Measurements from ENCODE around the gene APOBEC3B. TPM values are rescaled to one million over a fixed set of nuclear protein-coding genes. Genes with fewer than 3 reads are reported as not detected.

Gene APOBEC3B
- total and polyA plus RNA-seq, 9 of the 15 experiments (the other 6 are each of a cell fraction or from before 2014, with no cell fraction given) = 5.9 to 166 (median 43.2) TPM

DNA sequence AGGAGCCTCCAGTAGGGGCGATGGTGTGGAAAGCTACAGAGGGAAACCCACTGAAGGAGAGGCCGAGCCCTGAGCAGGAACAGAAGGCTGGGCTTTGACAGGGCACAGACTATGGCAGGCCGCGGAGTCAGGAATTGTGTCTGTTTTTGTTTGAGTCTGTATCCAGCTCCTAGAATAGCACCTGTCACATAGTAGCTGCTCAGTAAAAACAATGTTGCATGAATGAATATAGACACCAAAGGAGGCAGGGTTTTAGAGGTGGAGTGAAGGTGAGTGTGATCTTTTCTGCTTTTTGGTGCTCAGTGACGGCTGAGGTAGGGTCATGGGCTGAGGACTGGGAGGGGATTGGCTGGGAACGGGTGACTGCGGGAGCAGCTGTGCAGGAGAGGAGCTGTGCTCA, 43.2 kb upstream of the APOBEC3B start:
- ChIA-PET POLR2A (interaction anchor here (1.4 kb wide), 1 partner anchor 10 kb away, joined by 3 read pairs; no protein-coding TSS in a partner anchor), CTCF (ENCODE audit: low intra/inter-chr PET ratio) (no interaction called here)
- Histone ChIP-seq H3K9ac (ENCODE audit: insufficient read depth in 1 of 2, low read depth in 2 of 2, low read length in 2 of 2) (no peak overlapping the region), H3K27me3 (ENCODE audit: control insufficient read depth in 2 of 2, insufficient read depth in 2 of 2, low read length in 2 of 2) (peaks cover 2 to 43% of the 10 kb centered on the region in 2 experiments; a peak in 4 of 5 replicates), H3K9me3 (replicated peaks; ENCODE audit: control insufficient read depth, insufficient read depth, low read depth, low read length) (no peaks in the 10 kb centered on the region), H3K4me1 (replicated peaks in 1 of 2; ENCODE audit: control insufficient read depth in 2 of 2, insufficient read depth in 2 of 2, low read length in 2 of 2) (peaks cover 0 to 3% of the 10 kb centered on the region in 2 experiments; a peak in 3 of 5 replicates), H3K4me3 (no peak overlapping the region), H3K36me3 (ENCODE audit: control insufficient read depth, insufficient read depth, low read length) (no peaks in the 10 kb centered on the region), H4K20me1 (replicated peaks; ENCODE audit: control insufficient read depth, insufficient read depth, low read length) (no peaks in the 10 kb centered on the region), H2AFZ (ENCODE audit: low read depth, low read length) (no peak overlapping the region), H3K27ac (ENCODE audit: extremely low read depth, low read depth, low read length) (no peak overlapping the region), H3K9me1 (ENCODE audit: control insufficient read depth, insufficient read depth, low read length) (no peaks in the 10 kb centered on the region), H3K4me2 (ENCODE audit: insufficient read depth, low read length) (no peak overlapping the region), H3K79me2 (ENCODE audit: control insufficient read depth, insufficient read depth, low read length) (no peaks in the 10 kb centered on the region)
- ATAC-seq = no peak
- 42% methylated on average over 7 of the region's 7 CpGs for WGBS (ENCODE audit: insufficient coverage, low coverage, missing lambda C conversion rate)
- no peak for DNase-seq (ENCODE audit: extremely low read depth in 1 of 4, low spot score in 3 of 4)
- BruUV-seq (replicated peaks) = no TSS peak
- in situ Hi-C loops (cut with MboI) = no loop called here
- FAIRE-seq = no peak
- intact Hi-C loops (cut with micrococcal nuclease) = no loop called here
- no peak for TF ChIP-seq RBFOX2 (IDR thresholded peaks at IDR 0.05; ENCODE audit: low read depth, low read length)
- TF ChIP-seq EWSR1 (IDR thresholded peaks at IDR 0.05; ENCODE audit: borderline replicate concordance, low read depth, partially characterized antibody) = no peak
- TF ChIP-seq NFIX (CRISPR knock-in tag; IDR thresholded peaks at IDR 0.05; ENCODE audit: low read depth) = no peak
- no peak for TF ChIP-seq SMAD3 (CRISPR knock-in tag; conservative IDR thresholded peaks at IDR 0.05)
- no peak for TF ChIP-seq RB1 (IDR thresholded peaks at IDR 0.05; ENCODE audit: low read depth)
- TF ChIP-seq, protein P1, sequence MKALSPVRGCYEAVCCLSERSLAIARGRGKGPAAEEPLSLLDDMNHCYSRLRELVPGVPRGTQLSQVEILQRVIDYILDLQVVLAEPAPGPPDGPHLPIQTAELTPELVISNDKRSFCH (CRISPR knock-in tag; IDR thresholded peaks at IDR 0.05) = no peak
- TF ChIP-seq, protein P1 (tag; IDR thresholded peaks at IDR 0.05) = no peak
- TF ChIP-seq ZNF124 (CRISPR knock-in tag; IDR thresholded peaks at IDR 0.05) = no peak
- TF ChIP-seq TCF3 (CRISPR knock-in tag; IDR thresholded peaks at IDR 0.05) = no peak
- TF ChIP-seq SETDB1 (IDR thresholded peaks at IDR 0.05; ENCODE audit: low read length) = no peak
- no peak for TF ChIP-seq HEY1 (CRISPR knock-in tag; IDR thresholded peaks at IDR 0.05; ENCODE audit: borderline replicate concordance)
- TF ChIP-seq, protein P2, sequence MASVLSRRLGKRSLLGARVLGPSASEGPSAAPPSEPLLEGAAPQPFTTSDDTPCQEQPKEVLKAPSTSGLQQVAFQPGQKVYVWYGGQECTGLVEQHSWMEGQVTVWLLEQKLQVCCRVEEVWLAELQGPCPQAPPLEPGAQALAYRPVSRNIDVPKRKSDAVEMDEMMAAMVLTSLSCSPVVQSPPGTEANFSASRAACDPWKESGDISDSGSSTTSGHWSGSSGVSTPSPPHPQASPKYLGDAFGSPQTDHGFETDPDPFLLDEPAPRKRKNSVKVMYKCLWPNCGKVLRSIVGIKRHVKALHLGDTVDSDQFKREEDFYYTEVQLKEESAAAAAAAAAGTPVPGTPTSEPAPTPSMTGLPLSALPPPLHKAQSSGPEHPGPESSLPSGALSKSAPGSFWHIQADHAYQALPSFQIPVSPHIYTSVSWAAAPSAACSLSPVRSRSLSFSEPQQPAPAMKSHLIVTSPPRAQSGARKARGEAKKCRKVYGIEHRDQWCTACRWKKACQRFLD (CRISPR knock-in tag; IDR thresholded peaks at IDR 0.05) = no peak
- TF ChIP-seq, protein P3, sequence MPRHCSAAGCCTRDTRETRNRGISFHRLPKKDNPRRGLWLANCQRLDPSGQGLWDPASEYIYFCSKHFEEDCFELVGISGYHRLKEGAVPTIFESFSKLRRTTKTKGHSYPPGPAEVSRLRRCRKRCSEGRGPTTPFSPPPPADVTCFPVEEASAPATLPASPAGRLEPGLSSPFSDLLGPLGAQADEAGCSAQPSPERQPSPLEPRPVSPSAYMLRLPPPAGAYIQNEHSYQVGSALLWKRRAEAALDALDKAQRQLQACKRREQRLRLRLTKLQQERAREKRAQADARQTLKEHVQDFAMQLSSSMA (CRISPR knock-in tag; IDR thresholded peaks at IDR 0.05) = no peak
- TF ChIP-seq COPS2 (conservative IDR thresholded peaks at IDR 0.05) = no peak
- TF ChIP-seq, protein P4, sequence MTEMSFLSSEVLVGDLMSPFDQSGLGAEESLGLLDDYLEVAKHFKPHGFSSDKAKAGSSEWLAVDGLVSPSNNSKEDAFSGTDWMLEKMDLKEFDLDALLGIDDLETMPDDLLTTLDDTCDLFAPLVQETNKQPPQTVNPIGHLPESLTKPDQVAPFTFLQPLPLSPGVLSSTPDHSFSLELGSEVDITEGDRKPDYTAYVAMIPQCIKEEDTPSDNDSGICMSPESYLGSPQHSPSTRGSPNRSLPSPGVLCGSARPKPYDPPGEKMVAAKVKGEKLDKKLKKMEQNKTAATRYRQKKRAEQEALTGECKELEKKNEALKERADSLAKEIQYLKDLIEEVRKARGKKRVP (CRISPR knock-in tag; IDR thresholded peaks at IDR 0.05) = no peak
- no peak for TF ChIP-seq ZNF23 (CRISPR knock-in tag; IDR thresholded peaks at IDR 0.05)
- TF ChIP-seq ZKSCAN1 (IDR thresholded peaks at IDR 0.05; ENCODE audit: low read depth, low read length) = no peak
- no peak for TF ChIP-seq U2AF2 (optimal IDR thresholded peaks at IDR 0.05; ENCODE audit: low read depth, low read length)

Measured in K562 (cell line).